ENCODE results near the gene ZNF821.

- TF ChIP-seq POLR2AphosphoS5 (IDR thresholded peaks at IDR 0.05) = no peak
- no peak for TF ChIP-seq CTCF (IDR thresholded peaks at IDR 0.05)
These were observed 16.0 kb downstream of the ZNF821 start for GRCh38 chr16:71867939-71868338.

All from breast epithelium (tissue), 3 donors.